H9 (cell line): ENCODE data around the gene CDH26. TPM values are rescaled to one million over a fixed set of nuclear protein-coding genes. Genes with fewer than 3 reads are reported as not detected.

Source experiments
- DNase-seq: peaks from one replicate; pipeline ENCODE4 v3.0.0-alpha.2; 2017
- H2AFZ ChIP-seq: one replicate; pipeline ENCODE4 v1.6.1; 2013; ENCODE audit warnings: mild to moderate bottlenecking, low read length, control low read depth, moderate library complexity
- H2AK5ac ChIP-seq: 2 replicates; pipeline ENCODE4 v1.6.1; 2013; ENCODE audit warnings: low read length, control low read depth, mixed read lengths; ENCODE audit not compliant: insufficient read length
- H2BK120ac ChIP-seq: one replicate; pipeline ENCODE4 v1.6.1; 2013; ENCODE audit warnings: low read depth, mild to moderate bottlenecking, low read length, control low read depth, inconsistent platforms; ENCODE audit not compliant: poor library complexity, severe bottlenecking
- H2BK12ac ChIP-seq: 2 replicates; pipeline ENCODE4 v1.6.1; 2013; ENCODE audit warnings: low read length, control low read depth, mixed read lengths, low read depth; ENCODE audit not compliant: insufficient read length
- H2BK15ac ChIP-seq: 2 replicates; pipeline ENCODE4 v1.6.1; 2013; ENCODE audit warnings: low read depth, low read length, control low read depth
- H2BK20ac ChIP-seq: one replicate; pipeline ENCODE4 v1.6.1; 2013; ENCODE audit warnings: low read depth, mild to moderate bottlenecking, low read length, control low read depth, inconsistent platforms; ENCODE audit not compliant: poor library complexity, severe bottlenecking
- H2BK5ac ChIP-seq: 2 replicates; pipeline ENCODE4 v1.6.1; 2013; ENCODE audit warnings: low read length, control low read depth, mixed read lengths; ENCODE audit not compliant: insufficient read length
- H3K14ac ChIP-seq: 2 replicates; pipeline ENCODE4 v1.6.1; 2013; ENCODE audit warnings: low read length, control low read depth; ENCODE audit not compliant: insufficient read depth
- H3K18ac ChIP-seq: 2 replicates; pipeline ENCODE4 v1.6.1; 2013; ENCODE audit warnings: low read depth, mild to moderate bottlenecking, mixed read lengths, low read length, control low read depth; ENCODE audit not compliant: insufficient read length
- H3K23ac ChIP-seq: 2 replicates; pipeline ENCODE4 v1.6.1; 2013; ENCODE audit warnings: low read length, control low read depth, mixed read lengths, low read depth; ENCODE audit not compliant: insufficient read length
- H3K23me2 ChIP-seq: 2 replicates; pipeline ENCODE4 v1.6.1; 2013; ENCODE audit warnings: low read depth, mild to moderate bottlenecking, mixed read lengths, low read length, control low read depth; ENCODE audit not compliant: insufficient read length, poor library complexity, severe bottlenecking
- H3K27ac ChIP-seq: 2 replicates; pipeline ENCODE4 v1.5.1; 2013; ENCODE audit warnings: low read length, control low read depth, mixed read lengths, low read depth; ENCODE audit not compliant: insufficient read length
- H3K27me3 ChIP-seq: 2 replicates; pipeline ENCODE4 v1.6.1; 2013; ENCODE audit warnings: low read length, control low read depth, inconsistent platforms; ENCODE audit not compliant: insufficient read depth
- H3K4ac ChIP-seq: 2 replicates; pipeline ENCODE4 v1.6.1; 2013; ENCODE audit warnings: low read depth, mild to moderate bottlenecking, control low read depth, inconsistent platforms, low read length, moderate library complexity
- H3K4me1 ChIP-seq: 2 replicates; pipeline ENCODE4 v1.6.1; 2013; ENCODE audit warnings: low read length, control low read depth, inconsistent platforms; ENCODE audit not compliant: insufficient read depth
- H3K4me2 ChIP-seq: 2 replicates; pipeline ENCODE4 v1.6.1; 2013; ENCODE audit warnings: low read length, control low read depth, mixed read lengths; ENCODE audit not compliant: insufficient read length, insufficient read depth
- H3K56ac ChIP-seq: 2 replicates; pipeline ENCODE4 v1.6.1; 2013; ENCODE audit warnings: low read depth, mild to moderate bottlenecking, mixed read lengths, low read length, control low read depth; ENCODE audit not compliant: insufficient read length
- H3K79me1 ChIP-seq: 2 replicates; pipeline ENCODE4 v1.6.1; 2013; ENCODE audit warnings: low read depth, mild to moderate bottlenecking, moderate library complexity, low read length, control low read depth, inconsistent platforms; ENCODE audit not compliant: insufficient read depth, poor library complexity, severe bottlenecking
- H3K79me2 ChIP-seq: 2 replicates; pipeline ENCODE4 v1.6.1; 2013; ENCODE audit warnings: low read length, control low read depth, inconsistent platforms; ENCODE audit not compliant: insufficient read depth
- H3K9ac ChIP-seq: 2 replicates; pipeline ENCODE4 v1.6.1; 2013; ENCODE audit warnings: low read length, control low read depth, mixed read lengths; ENCODE audit not compliant: insufficient read length; ENCODE audit errors: extremely low read depth
- H3K9me3 ChIP-seq: one replicate; pipeline ENCODE4 v1.6.1; 2013; ENCODE audit warnings: low read depth, low read length, inconsistent platforms; ENCODE audit not compliant: control insufficient read depth
- H3T11ph ChIP-seq: one replicate; pipeline ENCODE4 v1.6.1; 2013; ENCODE audit warnings: mild to moderate bottlenecking, low read length, control low read depth, inconsistent platforms
- H4K20me1 ChIP-seq: one replicate; pipeline ENCODE4 v1.6.1; 2013; ENCODE audit not compliant: control insufficient read depth, insufficient read length, insufficient read depth
- H4K5ac ChIP-seq: 2 replicates; pipeline ENCODE4 v1.6.1; 2013; ENCODE audit warnings: low read depth, mild to moderate bottlenecking, mixed read lengths, low read length, control low read depth; ENCODE audit not compliant: insufficient read length
- H4K8ac ChIP-seq: replicated peaks from 2 replicates; pipeline ENCODE4 v1.6.1; 2013; ENCODE audit warnings: low read length, control low read depth, mixed read lengths, low read depth; ENCODE audit not compliant: insufficient read length
- H4K91ac ChIP-seq: 2 replicates; pipeline ENCODE4 v1.6.1; 2013; ENCODE audit warnings: low read depth, mild to moderate bottlenecking, moderate library complexity, mixed read lengths, low read length, control low read depth; ENCODE audit not compliant: insufficient read length
- H3K27ac Mint-ChIP-seq, 3 experiments: 2 replicates in 2 of 3; 3 replicates in 1 of 3; pipeline ENCODE4 v1.8.0; 2020 to 2021; ENCODE audit warnings: mixed read lengths in 3 of 3, mild to moderate bottlenecking in 1 of 3, moderate library complexity in 1 of 3
- H3K27me3 Mint-ChIP-seq: 2 replicates; pipeline ENCODE4 v1.8.0; 2021; ENCODE audit warnings: low read depth, mild to moderate bottlenecking, moderate library complexity, mixed read lengths
- H3K36me3 Mint-ChIP-seq, 3 experiments: 2 replicates in 2 of 3; 3 replicates in 1 of 3; pipeline ENCODE4 v1.8.0; 2020 to 2021; ENCODE audit warnings: low read depth in 3 of 3, mixed read lengths in 3 of 3; ENCODE audit not compliant: insufficient read depth in 1 of 3
- H3K4me1 Mint-ChIP-seq, 2 experiments: 2 replicates each; pipeline ENCODE4 v1.8.0; 2020; ENCODE audit warnings: mixed read lengths in 2 of 2
- H3K4me3 Mint-ChIP-seq, 2 experiments: 2 replicates in 1 of 2; 3 replicates in 1 of 2; pipeline ENCODE4 v1.8.0; 2020 to 2021; ENCODE audit warnings: mild to moderate bottlenecking in 2 of 2, mixed read lengths in 2 of 2, moderate library complexity in 1 of 2
- H3K9me3 Mint-ChIP-seq, 2 experiments: 2 replicates in 1 of 2; 3 replicates in 1 of 2; pipeline ENCODE4 v1.8.0; 2020; ENCODE audit warnings: mild to moderate bottlenecking in 2 of 2, mixed read lengths in 2 of 2, moderate library complexity in 1 of 2
- WGBS: extraction: QIAGEN DNeasy Blood & Tissue Kit; methylation state at CpG from one replicate; pipeline ENCODE4 v1.1.7; 2013; ENCODE audit warnings: missing lambda C conversion rate, low lambda C conversion rate, mixed read lengths; ENCODE audit not compliant: insufficient read length; ENCODE audit errors: extremely low coverage; 5-methylcytosine and 5-hydroxymethylcytosine counted together
- total RNA-seq: library from RNA; stranded (reverse); gene quantifications from 2 replicates; pipeline ENCODE4 v1.2.1, GENCODE V29; 2021
- TF ChIP-seq, protein P1 (sequence below): fragments of 200-600 bp; sonication (generic); conservative IDR thresholded peaks from 3 replicates; pipeline ENCODE4 v1.8.0; 2021; ENCODE audit warnings: antibody characterized with exemption, mild to moderate bottlenecking

The CDH26 gene
- total RNA-seq, 1 experiment from 2014 or later: 0.79 TPM

DNA sequence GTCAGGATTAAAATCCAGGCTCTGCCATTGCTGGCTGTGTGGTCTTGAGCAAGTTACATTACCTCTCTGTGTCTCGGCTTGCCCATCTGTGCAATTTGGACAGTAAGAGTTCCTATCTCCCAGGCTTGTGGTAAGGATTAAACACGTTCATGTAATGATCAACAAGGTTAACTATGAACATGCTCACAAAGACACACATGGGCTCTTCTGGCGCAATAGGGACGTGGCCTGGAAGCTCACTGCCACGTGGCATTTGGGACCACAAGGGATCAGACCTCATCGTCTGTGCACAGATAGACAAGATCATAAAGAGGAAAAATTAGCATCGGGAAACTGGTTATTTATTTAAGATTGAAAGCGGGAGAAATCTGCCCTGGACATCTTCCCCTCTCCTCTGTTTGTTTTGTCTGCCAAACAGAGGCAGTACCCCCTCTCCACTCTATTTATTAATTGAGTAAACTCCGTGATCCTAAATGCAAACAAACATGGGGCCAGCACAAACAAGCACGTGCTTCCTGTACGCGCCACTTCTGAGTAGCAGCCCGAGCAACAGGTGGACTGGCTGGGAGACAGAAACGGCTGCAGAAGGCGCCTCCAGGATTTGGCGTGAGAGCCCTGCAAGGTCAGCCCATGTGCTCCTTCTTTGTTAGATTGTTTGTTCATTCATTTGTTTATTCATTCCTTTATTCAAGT is 95.0 kb downstream of the CDH26 start:
- Mint-ChIP-seq H3K9me3 (no peaks in the 10 kb centered on the region; a peak in 2 of 5 replicates), H3K27me3 (peaks cover 7% of the 10 kb centered on the region), H3K27ac (no peak overlapping the region), H3K36me3 (no peaks in the 10 kb centered on the region; a peak in 1 of 7 replicates), H3K4me1 (peaks cover 8 to 10% of the 10 kb centered on the region in 2 experiments), H3K4me3 (no peak overlapping the region)
- Histone ChIP-seq H3K56ac (no peak overlapping the region), H3K27me3 (no peaks in the 10 kb centered on the region), H2BK20ac (no peak overlapping the region), H4K8ac (no peak overlapping the region), H3K9me3 (no peaks in the 10 kb centered on the region), H2BK12ac (no peak overlapping the region), H3K14ac (no peak overlapping the region), H3K23ac (no peak overlapping the region), H4K91ac (no peak overlapping the region), H2AK5ac (no peak overlapping the region), H4K5ac (no peak overlapping the region), H3K4ac (no peak overlapping the region), H3K9ac (no peak overlapping the region), H2BK5ac (no peak overlapping the region), H3K23me2 (no peaks in the 10 kb centered on the region), H3K79me2 (no peaks in the 10 kb centered on the region), H2AFZ (no peak overlapping the region), H3T11ph (no peak overlapping the region), H3K79me1 (no peaks in the 10 kb centered on the region), H4K20me1 (no peaks in the 10 kb centered on the region), H2BK120ac (no peak overlapping the region), H2BK15ac (no peak overlapping the region), H3K4me2 (no peak overlapping the region), H3K4me1 (no peaks in the 10 kb centered on the region), H3K27ac (no peak overlapping the region), H3K18ac (no peak overlapping the region)
- no CpG with 5 or more reads among the region's 16 CpGs for WGBS
- no peak for DNase-seq
- TF ChIP-seq, protein P1, sequence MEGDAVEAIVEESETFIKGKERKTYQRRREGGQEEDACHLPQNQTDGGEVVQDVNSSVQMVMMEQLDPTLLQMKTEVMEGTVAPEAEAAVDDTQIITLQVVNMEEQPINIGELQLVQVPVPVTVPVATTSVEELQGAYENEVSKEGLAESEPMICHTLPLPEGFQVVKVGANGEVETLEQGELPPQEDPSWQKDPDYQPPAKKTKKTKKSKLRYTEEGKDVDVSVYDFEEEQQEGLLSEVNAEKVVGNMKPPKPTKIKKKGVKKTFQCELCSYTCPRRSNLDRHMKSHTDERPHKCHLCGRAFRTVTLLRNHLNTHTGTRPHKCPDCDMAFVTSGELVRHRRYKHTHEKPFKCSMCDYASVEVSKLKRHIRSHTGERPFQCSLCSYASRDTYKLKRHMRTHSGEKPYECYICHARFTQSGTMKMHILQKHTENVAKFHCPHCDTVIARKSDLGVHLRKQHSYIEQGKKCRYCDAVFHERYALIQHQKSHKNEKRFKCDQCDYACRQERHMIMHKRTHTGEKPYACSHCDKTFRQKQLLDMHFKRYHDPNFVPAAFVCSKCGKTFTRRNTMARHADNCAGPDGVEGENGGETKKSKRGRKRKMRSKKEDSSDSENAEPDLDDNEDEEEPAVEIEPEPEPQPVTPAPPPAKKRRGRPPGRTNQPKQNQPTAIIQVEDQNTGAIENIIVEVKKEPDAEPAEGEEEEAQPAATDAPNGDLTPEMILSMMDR: no peak
